Activated CD4-positive, alpha-beta T cell treated with anti-CD3 and anti-CD28 coated beads, Interleukin-2, amount 50 U/mL, for 48 hours (primary cell): ENCODE measurements around the gene SLC38A10.
"Not testable (repeated sequence)": the region's sequence is repeated elsewhere in the genome, so short reads cannot be mapped to it uniquely, and the experiment has no call there.

ENCODE experiments used
- DNase-seq, 2 experiments: peaks; one replicate each; pipeline ENCODE4 v3.0.0-alpha.2; 2020

SLC38A10 gene

DNA sequence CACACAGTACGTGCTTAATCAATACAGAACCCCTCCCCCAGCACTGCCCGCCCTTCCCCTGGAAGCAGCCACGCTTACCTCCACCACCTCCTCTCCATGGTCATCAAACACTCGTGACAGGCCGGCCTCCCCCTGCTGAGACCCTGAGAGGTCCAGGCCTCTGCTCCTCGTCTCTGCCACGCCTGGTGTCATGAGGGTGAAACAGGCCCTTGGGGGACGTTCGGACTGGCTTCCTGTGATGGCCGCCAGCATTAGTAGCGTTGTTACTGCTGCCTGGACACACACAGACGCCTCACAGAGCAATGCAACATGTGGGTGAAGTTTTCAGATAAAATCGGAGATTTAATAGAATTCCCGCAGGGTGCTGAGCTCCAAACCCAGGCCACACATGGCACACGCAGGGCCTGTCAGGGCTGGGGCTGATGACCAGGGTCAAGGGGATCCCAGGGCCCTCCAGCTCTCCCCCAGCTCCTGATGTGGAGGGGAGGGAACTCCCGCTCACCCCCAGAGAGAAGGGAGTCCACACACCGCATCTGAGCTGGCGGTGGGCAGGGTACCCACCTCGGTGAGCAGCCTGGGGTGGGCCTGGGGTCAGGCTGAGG lies 15.9 kb upstream of the SLC38A10 start:
- no peak for DNase-seq

GRCh38 chr17:81309859-81310839 lies 15.0 kb upstream of the SLC38A10 start:
- no peak for DNase-seq

DNA sequence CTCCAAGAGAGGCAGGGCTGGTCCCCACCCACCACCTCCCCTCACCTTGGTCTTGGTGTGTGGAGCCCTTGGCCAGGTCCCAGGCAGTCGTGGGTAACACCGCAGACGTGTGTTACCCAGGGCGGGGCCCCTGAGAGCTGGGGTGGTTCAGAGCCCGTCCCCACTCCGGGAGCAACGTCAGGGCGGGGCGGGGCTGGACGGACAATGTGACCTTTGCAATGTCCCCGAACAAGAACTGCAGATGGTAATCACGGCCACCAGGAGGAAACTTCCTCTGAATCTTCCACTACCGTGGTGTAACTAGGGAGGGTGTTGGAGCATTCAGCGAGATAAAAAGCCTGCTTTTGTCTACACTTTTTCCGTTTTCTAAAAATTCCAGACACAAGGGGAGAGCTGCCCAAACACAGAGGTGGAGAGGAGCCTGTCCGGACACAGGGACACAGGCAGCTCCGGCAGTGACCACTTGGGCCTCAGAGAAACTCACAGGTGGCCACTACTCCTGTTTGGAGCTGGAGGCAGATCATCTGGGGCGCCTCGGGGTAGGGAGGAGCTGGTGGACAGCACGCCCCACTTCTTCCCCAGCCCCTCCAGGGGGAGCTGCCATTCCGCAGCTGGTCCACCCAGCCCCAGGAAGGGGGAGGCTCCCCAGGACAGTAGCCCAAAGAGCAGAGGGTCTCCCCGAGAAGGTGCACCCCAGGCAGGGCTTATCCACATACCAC lies 14.2 kb upstream of the SLC38A10 start:
- DNase-seq: peak; percentile 46 to 56

DNA sequence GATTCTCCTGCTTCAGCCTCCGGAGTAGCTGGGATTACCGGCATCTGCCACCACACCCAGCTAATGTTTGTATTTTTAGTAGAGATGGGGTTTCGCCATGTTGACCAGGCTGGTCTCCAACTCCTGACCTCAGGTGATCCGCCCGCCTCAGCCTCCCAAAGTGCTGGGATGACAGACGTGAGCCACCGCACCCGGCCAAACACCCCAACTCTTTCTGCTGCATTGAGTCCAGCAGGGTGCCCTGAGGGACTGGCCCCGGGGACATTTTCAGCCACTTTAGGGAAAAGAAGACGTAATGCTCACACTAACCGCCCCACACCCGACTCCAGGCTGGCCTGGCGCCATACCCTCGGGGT lies 13.7 kb upstream of the SLC38A10 start:
- not testable (repeated sequence) for DNase-seq

- DNase-seq: no peak
Observed at GRCh38 chr17:81307636-81308560, 12.8 kb upstream of the SLC38A10 start.

- no peak for DNase-seq
Observed at GRCh38 chr17:81306898-81307510, 11.9 kb upstream of the SLC38A10 start.

DNA sequence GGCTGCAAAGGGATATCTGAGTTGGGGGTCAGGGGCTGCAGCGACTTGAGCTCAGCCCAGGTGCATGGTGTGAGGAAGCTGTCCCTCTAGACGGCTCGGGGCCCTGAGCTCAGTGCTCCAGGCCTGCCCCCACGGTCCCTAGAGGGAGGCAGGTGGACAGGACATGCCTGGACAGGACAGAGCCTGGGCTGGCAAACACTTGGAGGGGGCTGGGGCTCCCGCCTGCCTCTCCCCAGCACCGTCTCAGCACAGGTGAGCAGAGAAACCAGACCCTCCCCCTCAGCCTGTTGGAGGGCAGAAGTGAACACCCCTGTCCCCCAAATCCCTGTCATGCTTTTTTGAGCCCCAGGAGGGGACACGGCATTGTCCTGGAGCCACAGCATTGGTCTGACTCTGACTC lies 11.4 kb upstream of the SLC38A10 start:
- DNase-seq: no peak

DNA sequence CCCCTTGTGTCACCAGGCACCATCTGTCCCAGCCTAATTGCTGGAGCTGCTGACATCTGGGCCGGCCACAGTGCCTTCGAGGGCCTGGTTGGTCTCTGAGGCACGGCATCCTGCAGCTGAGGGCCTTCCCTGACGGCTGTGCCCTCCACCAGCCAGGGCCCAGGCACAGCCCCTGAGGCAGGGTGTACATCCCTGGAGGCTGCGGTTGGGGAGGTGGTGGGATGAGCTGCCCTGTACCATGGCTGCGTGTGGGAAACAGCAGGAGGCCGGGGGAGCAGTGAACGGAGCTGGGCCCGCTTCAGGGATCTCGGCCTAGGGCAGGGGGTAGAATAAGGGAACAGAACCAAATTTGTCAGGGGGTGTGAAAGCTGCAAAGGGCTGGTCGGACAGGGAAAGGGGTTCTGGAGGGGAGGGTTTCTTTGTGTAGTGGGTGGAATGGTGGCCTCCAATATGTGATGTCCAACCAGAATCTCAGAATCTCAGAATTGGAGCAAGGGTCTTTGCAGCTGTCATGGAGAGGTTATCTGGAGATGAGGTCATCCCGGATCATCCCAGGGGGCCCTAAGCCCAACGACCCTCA lies 10.0 kb upstream of the SLC38A10 start:
- DNase-seq: no peak

DNA sequence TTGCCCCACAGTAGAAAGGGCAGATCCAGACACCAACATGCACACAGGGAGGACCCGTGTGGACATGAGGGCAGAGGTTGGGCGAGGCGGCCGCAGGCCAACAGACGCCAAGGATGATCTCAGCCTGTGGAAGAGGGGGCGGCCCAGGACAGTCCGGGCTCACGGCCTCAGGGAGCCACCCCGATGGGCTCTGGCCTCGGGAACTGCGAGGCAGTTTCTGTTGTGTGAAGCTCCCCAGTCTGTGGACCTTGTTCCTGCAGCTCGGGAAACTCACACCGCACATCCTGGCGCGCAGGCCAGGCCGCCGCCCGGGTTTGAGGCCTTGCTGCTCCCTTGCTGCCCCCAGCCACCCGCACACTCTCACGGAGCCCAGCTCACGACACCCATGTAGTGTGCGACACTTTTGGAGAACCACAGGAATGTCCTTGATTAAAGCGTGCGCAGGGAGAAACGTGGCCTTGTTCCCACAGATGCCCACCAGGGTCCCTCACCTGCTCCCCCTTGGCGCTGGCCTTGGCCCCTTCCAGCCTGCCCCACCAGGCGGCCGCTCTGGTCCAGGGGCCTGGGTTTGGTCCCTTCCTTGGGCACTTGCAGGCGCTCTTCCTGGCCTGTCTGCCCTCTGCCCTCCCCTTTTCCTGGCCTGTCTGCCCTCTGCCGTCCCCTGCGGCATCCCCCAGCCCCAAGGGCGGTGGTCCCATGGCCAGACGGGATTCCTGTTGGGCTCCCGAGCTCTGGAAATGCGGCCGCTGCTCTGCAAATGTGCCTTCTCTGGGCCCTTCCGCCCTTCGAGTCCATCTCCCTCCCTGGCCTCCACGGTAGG lies 9.3 kb upstream of the SLC38A10 start:
- DNase-seq: no peak

GRCh38 chr17:81303385-81303784 lies 8.3 kb upstream of the SLC38A10 start:
- DNase-seq: no peak

GRCh38 chr17:81302861-81303333 lies 7.8 kb upstream of the SLC38A10 start:
- DNase-seq: no peak

GRCh38 chr17:81302324-81302723 lies 7.2 kb upstream of the SLC38A10 start:
- DNase-seq: no peak

DNA sequence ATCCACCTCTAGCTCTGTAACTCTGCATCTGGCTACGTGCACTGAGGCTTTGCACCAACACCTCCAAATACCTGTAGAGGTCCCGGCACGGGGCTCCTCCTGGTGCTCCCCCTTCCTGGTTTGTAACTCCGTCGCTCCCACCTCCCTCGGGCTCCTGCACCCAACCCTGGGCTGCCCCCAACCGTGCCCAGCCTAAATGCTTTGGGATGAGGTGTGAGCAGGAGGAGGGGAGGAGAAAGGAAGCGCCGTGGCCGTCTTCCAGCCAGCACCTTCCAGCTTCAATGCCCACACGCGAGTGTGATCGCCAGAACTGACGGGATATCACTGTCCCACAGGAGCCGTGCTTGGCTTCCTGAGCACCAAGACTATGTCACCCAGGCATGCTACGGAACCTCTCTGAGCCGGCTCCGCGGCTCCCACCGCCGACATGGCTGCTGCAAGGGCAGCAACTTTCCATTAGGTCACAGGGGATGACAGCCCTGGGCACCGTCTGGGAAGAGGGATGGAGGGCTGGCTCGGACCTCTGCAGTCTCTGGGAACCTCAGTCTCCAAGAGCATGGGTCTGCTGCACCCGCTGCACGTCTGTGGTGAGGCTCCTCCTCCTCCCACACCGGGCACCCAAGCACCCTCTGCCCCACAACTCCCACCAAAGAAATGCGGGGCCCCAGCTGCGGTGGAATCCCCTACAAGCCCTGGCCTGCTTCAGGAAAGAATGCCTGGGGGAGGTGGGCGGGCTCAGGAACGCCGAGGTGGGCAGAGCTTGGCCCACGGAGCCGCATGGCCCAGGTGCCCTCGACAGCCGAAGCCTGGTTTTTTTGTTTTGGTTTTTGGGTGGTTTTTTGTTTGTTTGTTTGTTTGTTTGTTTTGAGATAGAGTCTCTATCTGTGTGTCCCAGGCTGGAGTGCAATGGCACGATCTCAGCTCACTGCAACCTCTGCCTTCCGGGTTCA lies 6.4 kb upstream of the SLC38A10 start:
- no peak for DNase-seq

- no peak for DNase-seq
Observed at GRCh38 chr17:81300586-81301155, 5.6 kb upstream of the SLC38A10 start.

- no peak for DNase-seq
Observed at GRCh38 chr17:81299846-81300585, 4.9 kb upstream of the SLC38A10 start.

DNA sequence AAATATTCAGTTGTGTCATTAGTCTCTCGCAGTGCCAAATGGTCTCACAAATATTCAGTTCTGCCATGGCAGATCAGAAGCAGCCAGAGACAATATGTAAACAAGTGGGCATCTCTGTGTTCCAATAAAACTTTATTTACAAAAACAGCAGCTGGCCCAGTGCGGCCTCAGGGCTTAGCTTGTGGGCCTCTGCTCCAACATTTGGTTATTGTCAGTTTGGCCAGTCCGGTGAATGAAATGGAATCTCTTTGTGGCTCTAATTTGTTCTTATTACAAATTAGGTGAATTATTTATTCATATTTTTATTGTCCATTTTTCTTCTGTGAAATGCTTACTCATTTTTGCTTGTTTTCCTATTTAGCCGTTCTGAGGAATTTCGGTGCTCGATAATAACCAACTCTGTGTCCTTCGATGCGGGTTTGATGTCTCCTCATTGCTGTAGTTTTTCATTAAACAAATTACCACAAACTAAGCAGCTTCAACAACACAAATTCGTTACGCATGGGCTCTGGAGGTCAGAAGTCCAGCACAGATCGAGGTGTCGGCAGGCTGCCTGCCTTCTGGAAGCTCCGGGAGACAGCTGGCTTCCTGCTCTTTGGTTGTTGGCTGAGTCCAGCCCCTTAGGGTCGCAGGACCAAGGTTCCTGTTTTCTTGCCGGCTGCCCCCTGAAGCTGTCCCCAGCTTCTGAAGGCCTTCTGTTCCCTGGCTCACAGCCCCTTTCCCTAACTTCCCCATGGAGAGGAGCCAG lies 4.1 kb upstream of the SLC38A10 start:
- DNase-seq: no peak

DNA sequence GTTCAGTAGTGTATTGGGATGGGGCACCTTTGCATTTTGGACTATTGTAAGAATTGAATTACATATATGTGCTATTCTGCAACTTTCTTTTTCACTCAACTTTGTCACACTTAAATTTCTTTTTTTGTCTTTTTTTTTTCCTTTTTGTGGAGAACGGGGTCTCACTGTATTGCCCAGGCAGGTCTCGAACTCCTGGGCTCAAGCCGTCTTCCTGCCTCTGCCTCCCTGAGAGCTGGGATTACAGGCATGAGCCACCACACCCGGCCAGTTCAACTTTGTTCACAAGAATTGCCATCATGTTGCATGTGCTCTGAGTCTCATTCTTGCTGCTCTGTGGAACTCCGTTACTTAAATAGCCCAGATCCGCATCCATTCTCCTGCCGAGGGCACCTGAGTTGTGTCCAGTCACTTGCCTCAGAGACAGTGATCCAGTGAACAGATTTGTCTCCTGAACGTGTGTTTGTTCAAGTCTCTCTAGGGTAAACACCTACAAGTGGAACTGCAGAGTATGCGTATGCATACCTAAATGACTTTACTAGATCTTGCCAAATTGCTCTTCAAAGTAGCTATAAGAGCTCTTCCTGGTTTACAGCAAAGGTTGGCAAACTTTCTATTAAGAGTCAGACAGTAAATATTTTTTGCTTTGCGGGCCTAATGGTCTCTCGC lies 3.4 kb upstream of the SLC38A10 start:
- DNase-seq: no peak
